K562 (cell line): ENCODE measurements around the gene ROBO2. TPM values are rescaled to one million over a fixed set of nuclear protein-coding genes. Genes with fewer than 3 reads are reported as not detected.

ENCODE experiments used
- CBFA2T2 ChIP-seq: fragments of 450-650 bp; conservative IDR thresholded peaks from 2 replicates; pipeline ENCODE4 v1.6.1; 2017; ENCODE audit warnings: mild to moderate bottlenecking
- ESRRA ChIP-seq: fragments of 450-650 bp; IDR thresholded peaks from 2 replicates; pipeline ENCODE4 v1.6.1; 2014; ENCODE audit warnings: low read depth, mild to moderate bottlenecking, moderate library complexity, borderline replicate concordance
- ETS2 ChIP-seq: IDR thresholded peaks from 2 replicates; pipeline ENCODE4 v1.6.1; 2016; ENCODE audit warnings: borderline replicate concordance, missing genetic modification characterization, mild to moderate bottlenecking, moderate library complexity, missing compliant biosample characterization; ENCODE audit not compliant: poor library complexity, severe bottlenecking
- FOSL1 ChIP-seq: fragments of 200-800 bp; sonication (Bioruptor generic); conservative IDR thresholded peaks from 2 replicates; pipeline ENCODE4 v1.6.1; 2016; ENCODE audit warnings: missing genetic modification characterization, missing compliant biosample characterization
- HDAC1 ChIP-seq, 2 experiments: fragments of 450-650 bp; IDR thresholded peaks; 2 replicates each; pipeline ENCODE4 v1.6.1; 2016 to 2017; ENCODE audit warnings: inconsistent platforms in 1 of 2, mild to moderate bottlenecking in 1 of 2, moderate library complexity in 1 of 2
- HEY1 ChIP-seq: fragments of 250-450 bp; sonication (Bioruptor Pico); IDR thresholded peaks from 2 replicates; pipeline ENCODE4 v1.5.0; 2020; ENCODE audit warnings: mild to moderate bottlenecking, moderate library complexity, borderline replicate concordance
- MAX ChIP-seq: sonication (generic); formaldehyde crosslinking; IDR thresholded peaks from 2 replicates; pipeline ENCODE4 v1.9.0; 2022; ENCODE audit warnings: mild to moderate bottlenecking, missing genetic modification reagents
- MEIS2 ChIP-seq: fragments of 450-650 bp; IDR thresholded peaks from 2 replicates; pipeline ENCODE4 v1.6.1; 2014; ENCODE audit warnings: mild to moderate bottlenecking; ENCODE audit not compliant: partially characterized antibody
- RNF2 ChIP-seq: sonication (generic); IDR thresholded peaks from 2 replicates; pipeline ENCODE4 v1.6.1; 2016
- SIRT6 ChIP-seq: IDR thresholded peaks from one replicate; pipeline ENCODE4 v1.6.1; 2012; ENCODE audit warnings: low read depth, mild to moderate bottlenecking, control low read depth, inconsistent platforms, low read length, moderate library complexity
- SLC30A9 ChIP-seq: fragments of 250-450 bp; sonication (Bioruptor Pico); IDR thresholded peaks from 2 replicates; pipeline ENCODE4 v1.8.0; 2022; ENCODE audit warnings: mild to moderate bottlenecking, moderate library complexity
- SMARCC2 ChIP-seq: fragments of 450-650 bp; IDR thresholded peaks from 2 replicates; pipeline ENCODE4 v1.6.1; 2017; ENCODE audit warnings: antibody characterized with exemption, moderate library complexity, mild to moderate bottlenecking, low read depth
- SUPT5H ChIP-seq: fragments of 450-650 bp; IDR thresholded peaks from 2 replicates; pipeline ENCODE4 v1.6.1; 2016
- ZNF398 ChIP-seq: fragments of 250-450 bp; sonication (Bioruptor Pico); IDR thresholded peaks from 2 replicates; pipeline ENCODE4 v1.8.0; 2021; ENCODE audit warnings: moderate library complexity, mild to moderate bottlenecking, inconsistent platforms
- ZNF445 ChIP-seq: fragments of 250-450 bp; sonication (Bioruptor Pico); IDR thresholded peaks from 2 replicates; pipeline ENCODE4 v1.4.0; 2020; ENCODE audit warnings: low read depth, mild to moderate bottlenecking, moderate library complexity
- ZNF592 ChIP-seq: fragments of 450-650 bp; IDR thresholded peaks from 2 replicates; pipeline ENCODE4 v1.6.1; 2017; ENCODE audit warnings: antibody characterized with exemption, mild to moderate bottlenecking
- ZNF609 ChIP-seq: sonication (generic); formaldehyde crosslinking; IDR thresholded peaks from 2 replicates; pipeline ENCODE4 v1.8.1; 2023; ENCODE audit warnings: missing genetic modification reagents, mild to moderate bottlenecking, borderline replicate concordance
- polyA plus RNA-seq, 8 experiments: library from polyadenylated mRNA; depleted of rRNA in 4 of 8; stranded (reverse) in 5 of 8; unstranded in 3 of 8; fragments of >200 nt; fragmentation: Nextera tagmentation in 2 of 8; fragmentation: Illumina TruSeq in 1 of 8; extraction: Ambion mirVana in 2 of 8; extraction: Trizol in 1 of 8; gene quantifications; 2 replicates each; pipeline versions ENCODE4 v1.2.1 to v1.2.3, GENCODE V29; 2011 to 2014; ENCODE audit warnings: inconsistent platforms in 1 of 8, missing spikeins in 1 of 8
- total RNA-seq, 7 experiments: library from RNA; depleted of rRNA in 6 of 7; stranded (reverse); fragments of >200 nt in 6 of 7; fragmentation: Illumina TruSeq in 2 of 7; extraction: Trizol in 2 of 7; gene quantifications; 2 replicates each; pipeline versions ENCODE4 v1.2.1 to v1.2.3, GENCODE V29; 2011 to 2021; ENCODE audit warnings: low replicate concordance in 1 of 7

Gene ROBO2
- total and polyA plus RNA-seq, 9 of the 15 experiments (the other 6 are each of a cell fraction or from before 2014, with no cell fraction given), result 0.84 to 3.0 (median 1.7) TPM

GRCh38 chr3:77179762-77180161 is 139.9 kb downstream of the ROBO2 start (continued):
- TF ChIP-seq HEY1 (CRISPR knock-in tag), result no peak
- peak; percentile 86 for TF ChIP-seq RNF2
- TF ChIP-seq ETS2 (tag), result no peak
- no peak for TF ChIP-seq SLC30A9
- TF ChIP-seq ESRRA, result peak; percentile 56; the same call in 1 of the 2 replicates
- no peak for TF ChIP-seq SIRT6
- TF ChIP-seq ZNF445 (CRISPR knock-in tag), result no peak
- TF ChIP-seq HDAC1 (IDR thresholded peaks at IDR 0.05), result 0 out of 4 replicates have a peak, but pooled peaks of 1 of the 2 experiments have one; percentile 14
- no peak for TF ChIP-seq MAX
- TF ChIP-seq SUPT5H, result no peak
- 0 out of 2 replicates have a peak, but pooled peaks have one; percentile 18 for TF ChIP-seq FOSL1 (tag)
- TF ChIP-seq ZNF592, result 0 out of 2 replicates have a peak, but pooled peaks have one; percentile 21
- peak; percentile 93 for TF ChIP-seq MEIS2
- TF ChIP-seq ZNF609 (CRISPR knock-in tag), result no peak
- peak; percentile 82 for TF ChIP-seq CBFA2T2
- 0 out of 2 replicates have a peak, but pooled peaks have one; percentile 45 for TF ChIP-seq SMARCC2
- no peak for TF ChIP-seq ZNF398 (CRISPR knock-in tag)
